22Rv1 (cell line): ENCODE data around the gene INPP5A.
"Not testable (repeated sequence)": the region's sequence is repeated elsewhere in the genome, so short reads cannot be mapped to it uniquely, and the experiment has no call there.

Experiments
- H3K27ac ChIP-seq: fragments of 450-650 bp; 2 replicates; pipeline ENCODE4 v1.5.1; 2017
- CTCF ChIP-seq: fragments of 450-650 bp; IDR thresholded peaks from 2 replicates; pipeline ENCODE4 v1.5.1; 2017; ENCODE audit warnings: mild to moderate bottlenecking
- ZFX ChIP-seq: fragments of 450-650 bp; IDR thresholded peaks from 2 replicates; pipeline ENCODE4 v1.6.1; 2017; ENCODE audit warnings: antibody characterized with exemption, borderline replicate concordance

The INPP5A gene

GRCh38 chr10:132790934-132791829 lies 253.6 kb downstream of the INPP5A start:
- no peak overlapping the region for H3K27ac ChIP-seq
- TF ChIP-seq CTCF (no peak), ZFX (no peak)

GRCh38 chr10:132792099-132792498 lies 254.5 kb downstream of the INPP5A start:
- not testable (repeated sequence) for H3K27ac ChIP-seq

- TF ChIP-seq ZFX (no peak), CTCF (no peak)
- H3K27ac ChIP-seq, result no peak overlapping the region
Observed at GRCh38 chr10:132792796-132793195, 255.2 kb downstream of the INPP5A start.

- no peak for TF ChIP-seq ZFX
- no peak for TF ChIP-seq CTCF
- H3K27ac ChIP-seq, result no peak overlapping the region
Observed at GRCh38 chr10:132793213-132793612, 255.6 kb downstream of the INPP5A start.

- H3K27ac ChIP-seq, result no peak overlapping the region
- TF ChIP-seq ZFX, result no peak
- TF ChIP-seq CTCF, result no peak; the same call in 1 of the 2 replicates
Observed at GRCh38 chr10:132793871-132794849, 256.6 kb downstream of the INPP5A start.

- TF ChIP-seq CTCF (no peak), ZFX (no peak)
- H3K27ac ChIP-seq, result no peak overlapping the region
Observed at GRCh38 chr10:132796846-132797245, 259.3 kb downstream of the INPP5A start.

GRCh38 chr10:132797986-132798385 lies 260.4 kb downstream of the INPP5A start:
- H3K27ac ChIP-seq, result not testable (repeated sequence)

GRCh38 chr10:132798403-132798802 lies 260.8 kb downstream of the INPP5A start:
- TF ChIP-seq CTCF (no peak), ZFX (no peak)
- H3K27ac ChIP-seq, result no peak overlapping the region
